Adrenal gland (tissue), 12 donors: ENCODE measurements around the gene MAST4. TPM values are rescaled to one million over a fixed set of nuclear protein-coding genes. Genes with fewer than 3 reads are reported as not detected.

ENCODE experiments used
- DNase-seq, 7 donors: peaks; one replicate each; pipeline ENCODE4 v3.0.0-alpha.2; 2019 to 2020
- H3K27ac ChIP-seq, 5 donors: fragments of 200-600 bp; sonication (generic) in 4 of 5; 1 replicate in 3 of 5; 2 replicates in 2 of 5; pipeline versions ENCODE4 v1.5.1 to v1.8.0; 2016 to 2020; ENCODE audit warnings: mild to moderate bottlenecking in 1 of 5
- H3K27me3 ChIP-seq: fragments of 200-600 bp; 2 replicates; pipeline ENCODE4 v1.8.0; 2021
- H3K36me3 ChIP-seq, 2 donors: fragments of 200-600 bp; replicated peaks in 1 of 2; 1 replicate in 1 of 2; 2 replicates in 1 of 2; pipeline versions ENCODE4 v1.5.1 to v1.8.0; 2018 to 2022
- H3K4me1 ChIP-seq, 2 donors: fragments of 200-600 bp; replicated peaks in 1 of 2; 1 replicate in 1 of 2; 2 replicates in 1 of 2; pipeline versions ENCODE4 v1.5.1 to v1.8.0; 2018 to 2021
- H3K4me3 ChIP-seq, 4 donors: fragments of 200-600 bp; sonication (generic) in 3 of 4; one replicate each; pipeline ENCODE4 v1.5.1; 2016 to 2018
- H3K9me3 ChIP-seq, 3 donors: fragments of 200-600 bp; sonication (generic) in 1 of 3; replicated peaks in 1 of 3; 1 replicate in 2 of 3; 2 replicates in 1 of 3; pipeline versions ENCODE4 v1.5.1 to v1.8.0; 2016 to 2021
- POLR2A ChIP-seq, 2 donors: fragments of 450-650 bp; IDR thresholded peaks; one replicate each; pipeline ENCODE4 v1.6.1; 2017; ENCODE audit warnings: antibody characterized with exemption in 2 of 2, mild to moderate bottlenecking in 2 of 2, moderate library complexity in 1 of 2
- WGBS, 4 donors: extraction: QIAGEN DNeasy Blood & Tissue Kit in 2 of 4; methylation state at CpG; one replicate each; pipeline versions ENCODE4 v1.1.5 to v1.1.7; 2013 to 2017; 5-methylcytosine and 5-hydroxymethylcytosine counted together
- intact Hi-C, 2 donors: fragments of 100-400 bp; cut with DNase I; formaldehyde crosslinking; loops; one replicate each; pipeline versions ENCODE4 v1.14.1 to v1.15.0; 2022 to 2023
- polyA plus RNA-seq, 3 donors: library from polyadenylated mRNA; stranded (reverse); fragments of 200-250 nt in 2 of 3; fragments of 350-450 nt in 1 of 3; fragmentation: Illumina TruSeq in 1 of 3; extraction: RNeasy Lipid Tissue Mini Kit (QIAGEN cat#74804) in 1 of 3; gene quantifications; one replicate each; pipeline ENCODE4 v1.2.3, GENCODE V29; 2013 to 2014
- total RNA-seq, 9 donors: library from RNA; depleted of rRNA in 4 of 9; stranded (reverse); fragments of >200 nt in 4 of 9; fragments of 120-200 nt in 1 of 9; fragmentation: NEBNext Ultra II Directional in 1 of 9; extraction: Animal tissue kit (Norgen Biotek cat#: 25700) in 1 of 9; gene quantifications; one replicate each; pipeline versions ENCODE4 v1.1.0 to v1.2.4, GENCODE V29; 2013 to 2023
- TF ChIP-seq, protein P1 (sequence below), 6 experiments: fragments of 450-650 bp in 4 of 6; fragments of 200-600 bp in 2 of 6; sonication (generic) in 1 of 6; IDR thresholded peaks; 1 replicate in 5 of 6; 2 replicates in 1 of 6; pipeline versions ENCODE4 v1.5.1 to v1.8.0; 2016 to 2021; ENCODE audit warnings: antibody characterized with exemption in 6 of 6, mild to moderate bottlenecking in 2 of 6, moderate library complexity in 1 of 6
- donor health status: healthy with polysubstance abuse.
- donor health status: Bipolar disorder and iron deficiency.
- donor health status: DM: yes; HTN: yes; CAD: no.
- donor health status: DM: no; HTN: no; CAD: no.
- donor health status: DM: no; HTN: no; CAD: no.
- donor health status: DM: yes; HTN: yes; CAD: no.

The MAST4 gene
- total and polyA plus RNA-seq, 12 donors: 12.3 to 95.0 (median 42.8) TPM

DNA sequence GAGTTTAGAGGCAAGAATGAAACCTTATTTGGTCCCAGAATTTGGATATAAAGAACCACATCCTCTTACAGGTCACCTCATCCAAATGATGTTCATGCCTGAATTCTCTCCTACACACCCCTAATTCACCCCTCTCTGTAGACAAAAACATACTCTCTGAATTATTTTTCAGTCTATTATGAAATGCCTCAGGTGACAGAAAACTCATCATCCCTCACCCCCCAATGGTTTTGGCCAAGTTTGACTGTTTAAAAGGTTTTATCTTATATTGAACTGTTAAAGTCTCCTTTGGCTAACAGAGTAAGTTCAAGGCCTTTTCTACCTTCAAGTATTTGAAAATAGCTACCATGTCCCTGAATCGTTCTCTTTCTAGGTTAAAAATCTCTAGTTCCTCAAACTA, 602.7 kb downstream of the MAST4 start:
- no peak overlapping the region for H3K4me3 ChIP-seq
- no peak for DNase-seq
- WGBS, 4 donors: 30 to 57% (median 33%) methylated on average over 1 of the region's 1 CpG
- intact Hi-C loops: no loop called here
- no peak for TF ChIP-seq POLR2A (IDR thresholded peaks at IDR 0.05)
- peaks cover 0 to 5% of the 10 kb centered on the region in 2 donors for H3K4me1 ChIP-seq
- no peak overlapping the region for H3K27ac ChIP-seq
- no peaks in the 10 kb centered on the region for H3K27me3 ChIP-seq
- H3K36me3 ChIP-seq: no peaks in the 10 kb centered on the region
- H3K9me3 ChIP-seq: no peaks in the 10 kb centered on the region

DNA sequence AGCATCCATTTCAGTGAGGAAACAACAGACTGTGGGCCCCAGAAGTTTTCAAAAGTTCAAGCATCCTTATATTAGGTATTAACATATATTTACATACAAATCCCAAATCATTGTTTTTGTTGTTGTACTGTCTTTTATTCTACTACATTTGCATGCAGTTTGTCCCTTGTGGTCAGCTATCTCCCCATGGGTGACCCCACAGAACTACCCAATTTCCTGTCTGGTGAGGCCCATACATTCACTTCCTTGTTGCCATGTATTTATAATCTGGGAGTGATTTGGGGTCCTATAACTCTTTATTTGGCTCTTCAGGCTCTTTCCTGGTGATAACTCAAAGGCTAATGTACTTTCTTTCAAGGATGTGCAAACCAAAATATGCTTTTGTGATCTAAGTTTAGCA, 603.7 kb downstream of the MAST4 start:
- Histone ChIP-seq H3K36me3 (no peaks in the 10 kb centered on the region), H3K9me3 (no peaks in the 10 kb centered on the region), H3K4me3 (no peak overlapping the region), H3K4me1 (peaks cover 0 to 4% of the 10 kb centered on the region in 2 donors), H3K27ac (no peak overlapping the region), H3K27me3 (no peaks in the 10 kb centered on the region)
- intact Hi-C loops: loop anchor here in 1 of 2 donors (10.0 kb wide), 1 partner anchor 385 kb away; no protein-coding TSS in a partner anchor
- no peak for DNase-seq
- TF ChIP-seq POLR2A (IDR thresholded peaks at IDR 0.05): no peak
- TF ChIP-seq, protein P1, sequence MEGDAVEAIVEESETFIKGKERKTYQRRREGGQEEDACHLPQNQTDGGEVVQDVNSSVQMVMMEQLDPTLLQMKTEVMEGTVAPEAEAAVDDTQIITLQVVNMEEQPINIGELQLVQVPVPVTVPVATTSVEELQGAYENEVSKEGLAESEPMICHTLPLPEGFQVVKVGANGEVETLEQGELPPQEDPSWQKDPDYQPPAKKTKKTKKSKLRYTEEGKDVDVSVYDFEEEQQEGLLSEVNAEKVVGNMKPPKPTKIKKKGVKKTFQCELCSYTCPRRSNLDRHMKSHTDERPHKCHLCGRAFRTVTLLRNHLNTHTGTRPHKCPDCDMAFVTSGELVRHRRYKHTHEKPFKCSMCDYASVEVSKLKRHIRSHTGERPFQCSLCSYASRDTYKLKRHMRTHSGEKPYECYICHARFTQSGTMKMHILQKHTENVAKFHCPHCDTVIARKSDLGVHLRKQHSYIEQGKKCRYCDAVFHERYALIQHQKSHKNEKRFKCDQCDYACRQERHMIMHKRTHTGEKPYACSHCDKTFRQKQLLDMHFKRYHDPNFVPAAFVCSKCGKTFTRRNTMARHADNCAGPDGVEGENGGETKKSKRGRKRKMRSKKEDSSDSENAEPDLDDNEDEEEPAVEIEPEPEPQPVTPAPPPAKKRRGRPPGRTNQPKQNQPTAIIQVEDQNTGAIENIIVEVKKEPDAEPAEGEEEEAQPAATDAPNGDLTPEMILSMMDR (IDR thresholded peaks at IDR 0.05): no peak

DNA sequence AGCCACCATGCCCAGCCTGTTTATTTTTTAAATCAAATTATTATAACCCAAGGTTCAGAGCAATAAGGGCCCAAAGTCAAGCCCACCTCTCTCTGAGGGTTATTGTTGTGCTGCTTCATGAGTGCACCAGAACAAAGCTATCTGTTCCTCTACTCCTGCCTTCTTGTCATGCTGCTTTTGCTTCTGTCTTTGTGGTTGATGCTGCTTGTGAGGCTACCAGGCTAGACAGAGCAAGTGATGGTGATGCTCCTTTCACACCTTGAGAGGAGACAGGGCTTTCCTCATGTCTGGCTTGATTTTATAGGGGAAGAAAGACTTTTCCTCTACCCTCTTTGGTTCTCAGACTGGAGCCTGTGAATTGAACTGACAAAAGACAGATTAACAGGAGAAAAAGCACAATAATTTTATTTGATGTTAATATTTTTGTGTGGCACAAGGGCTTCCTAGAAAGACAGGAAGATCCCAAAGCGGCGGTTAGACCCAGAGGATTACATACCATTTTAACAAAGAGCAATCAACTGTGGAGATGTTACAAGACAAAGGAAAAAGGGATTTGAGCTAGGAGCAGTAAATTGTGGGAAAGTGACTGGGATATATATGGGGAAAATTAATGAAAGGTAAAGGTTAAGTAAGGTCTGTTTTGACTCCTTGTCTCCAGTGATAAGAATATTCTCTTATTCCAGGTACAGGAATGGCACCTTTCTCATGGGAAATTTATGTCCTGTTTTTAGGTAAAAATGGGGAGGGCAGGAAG, 604.8 kb downstream of the MAST4 start:
- DNase-seq: no peak
- peaks cover 0 to 4% of the 10 kb centered on the region in 2 donors for H3K4me1 ChIP-seq
- intact Hi-C loops: loop anchor here in 1 of 2 donors (10.0 kb wide), 1 partner anchor 386 kb away; no protein-coding TSS in a partner anchor
- no peaks in the 10 kb centered on the region for H3K36me3 ChIP-seq
- TF ChIP-seq POLR2A (IDR thresholded peaks at IDR 0.05): no peak
- TF ChIP-seq, protein P1 (IDR thresholded peaks at IDR 0.05): no peak
- no peaks in the 10 kb centered on the region for H3K27me3 ChIP-seq
- H3K4me3 ChIP-seq: no peak overlapping the region
- 95 to 98% (median 97%) methylated on average over 2 of the region's 2 CpGs for WGBS, 4 donors
- no peak overlapping the region for H3K27ac ChIP-seq
- no peaks in the 10 kb centered on the region for H3K9me3 ChIP-seq

DNA sequence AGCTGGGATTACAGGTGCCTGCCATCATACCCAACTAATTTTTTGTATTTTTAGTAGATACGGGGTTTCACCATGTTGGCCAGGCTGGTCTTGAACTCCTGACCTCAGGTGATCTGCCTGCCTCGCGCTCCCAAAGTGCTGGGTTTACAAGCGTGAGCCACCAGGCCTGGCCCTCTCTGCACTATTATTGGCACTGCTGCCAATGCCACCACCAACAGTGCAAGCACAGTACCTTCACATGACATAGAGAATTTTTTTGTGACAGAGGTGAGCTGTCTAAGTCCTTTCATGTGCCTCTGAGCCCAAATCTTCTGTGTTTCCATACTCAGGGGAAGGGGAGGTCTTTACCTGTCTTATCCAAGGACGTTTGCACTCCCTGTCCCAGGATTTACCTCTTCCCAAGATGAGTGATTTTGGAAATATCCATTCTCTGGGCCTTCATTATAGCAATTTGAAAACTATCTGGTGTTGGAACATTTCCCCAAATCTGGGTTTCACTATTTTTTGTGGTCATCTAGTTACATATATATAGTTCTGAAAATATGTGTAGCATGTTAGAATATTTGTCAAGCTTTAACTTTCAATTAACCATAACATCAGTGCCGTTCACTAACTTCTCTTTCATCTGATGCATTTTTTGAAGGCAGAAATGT, 605.8 kb downstream of the MAST4 start:
- Histone ChIP-seq H3K4me3 (no peak overlapping the region), H3K27ac (no peak overlapping the region), H3K36me3 (no peaks in the 10 kb centered on the region), H3K9me3 (no peaks in the 10 kb centered on the region), H3K27me3 (no peaks in the 10 kb centered on the region), H3K4me1 (peaks cover 0 to 1% of the 10 kb centered on the region in 2 donors)
- TF ChIP-seq, protein P1 (IDR thresholded peaks at IDR 0.05): no peak
- no peak for TF ChIP-seq POLR2A (IDR thresholded peaks at IDR 0.05)
- DNase-seq: no peak
- intact Hi-C loops: loop anchor here in 1 of 2 donors (10.0 kb wide), 1 partner anchor 387 kb away; no protein-coding TSS in a partner anchor
- WGBS, 4 donors: 77 to 87% (median 80%) methylated on average over 6 of the region's 6 CpGs
